ENCODE measurements around the gene ZNF841. TPM values are rescaled to one million over a fixed set of nuclear protein-coding genes. Genes with fewer than 3 reads are reported as not detected.

ZNF841 gene
- total and polyA plus RNA-seq, 4 experiments from 2014 or later: 2.3 to 56.0 (median 26.5) TPM

- H3K9me3 Mint-ChIP-seq: peaks cover 0 to 44% (median 11%) of the 10 kb centered on the region in 8 donors
- ChIA-PET CTCF (ENCODE audit: partially characterized antibody) (interaction anchor here (1.1 to 5.4 kb wide), 6 partner anchors 33 to 102 kb away, joined by 3 to 68 read pairs (median 8); partner anchors contain the start of genes PPP2R1A and ZNF836), POLR2A (ENCODE audit: partially characterized antibody) (interaction anchor here (1.2 to 4.2 kb wide), 4 partner anchors 32 to 98 kb away, joined by 5 to 40 read pairs (median 20); partner anchors contain the start of genes PPP2R1A and ZNF836)
- DNase-seq: no peak
- peaks cover 17 to 19% of the 10 kb centered on the region in 2 donors for H3K36me3 Mint-ChIP-seq
- H3K27me3 Mint-ChIP-seq: no peaks in the 10 kb centered on the region
- Histone ChIP-seq H3K9me3 (ENCODE audit: control insufficient read depth in 1 of 2, low read length in 2 of 2) (peaks cover 0 to 7% of the 10 kb centered on the region in 2 donors), H3K27ac (ENCODE audit: low read depth, low read length) (peak overlapping the region; percentile 75), H3K4me3 (ENCODE audit: low read length in 2 of 2) (peak overlapping the region; percentile 72 to 75), H3K27me3 (ENCODE audit: insufficient read depth, low read length) (no peaks in the 10 kb centered on the region), H3K36me3 (ENCODE audit: insufficient read depth, low read length) (peaks cover 4% of the 10 kb centered on the region), H3K4me1 (ENCODE audit: insufficient read depth, low read length) (peaks cover 18% of the 10 kb centered on the region)
- peaks cover 23 to 39% (median 29%) of the 10 kb centered on the region in 4 donors for H3K4me1 Mint-ChIP-seq
- peak overlapping the region; percentile 90 to 98 (median 96) for H3K4me3 Mint-ChIP-seq
- peak overlapping the region; percentile 91 to 98 (median 94) for H3K27ac Mint-ChIP-seq
- intact Hi-C loops (cut with micrococcal nuclease): loop anchor here (1.0 kb wide), 3 partner anchors 32 to 609 kb away; partner anchors contain the start of gene ZNF836
Observed at GRCh38 chr19:52138983-52139251, 43.4 kb upstream of the ZNF841 start.

- ChIA-PET CTCF (ENCODE audit: partially characterized antibody) (interaction anchor here (1.1 to 5.4 kb wide), 7 partner anchors 33 to 144 kb away, joined by 3 to 68 read pairs (median 7); partner anchors contain the start of genes PPP2R1A and ZNF836), POLR2A (ENCODE audit: partially characterized antibody) (interaction anchor here (1.2 to 3.3 kb wide), 3 partner anchors 33 to 98 kb away, joined by 5 to 20 read pairs (median 19); partner anchors contain the start of gene ZNF836)
- H3K36me3 ChIP-seq (ENCODE audit: insufficient read depth, low read length): peaks cover 4% of the 10 kb centered on the region
- H3K4me1 ChIP-seq (ENCODE audit: insufficient read depth, low read length): peaks cover 18% of the 10 kb centered on the region
- Mint-ChIP-seq H3K27ac (peak overlapping the region in 6 of 7 donors; percentile 91 to 98 (median 93)), H3K4me1 (peaks cover 23 to 42% (median 29%) of the 10 kb centered on the region in 4 donors), H3K27me3 (no peaks in the 10 kb centered on the region), H3K36me3 (peaks cover 20 to 23% of the 10 kb centered on the region in 2 donors), H3K9me3 (peaks cover 0 to 46% (median 13%) of the 10 kb centered on the region in 8 donors), H3K4me3 (peak overlapping the region; percentile 90 to 98 (median 96))
- no peaks in the 10 kb centered on the region for H3K27me3 ChIP-seq (ENCODE audit: insufficient read depth, low read length)
- H3K27ac ChIP-seq (ENCODE audit: low read depth, low read length): peak overlapping the region; percentile 75
- H3K4me3 ChIP-seq (ENCODE audit: low read length in 2 of 2): peak overlapping the region; percentile 72 to 75
- intact Hi-C loops (cut with micrococcal nuclease): no loop called here
- peaks cover 0 to 7% of the 10 kb centered on the region in 2 donors for H3K9me3 ChIP-seq (ENCODE audit: control insufficient read depth in 1 of 2, low read length in 2 of 2)
- DNase-seq: no peak
Observed at GRCh38 chr19:52138278-52138982, 42.9 kb upstream of the ZNF841 start.

GRCh38 chr19:52120286-52120685 is 24.7 kb upstream of the ZNF841 start:
- peaks cover 57% of the 10 kb centered on the region for H3K36me3 ChIP-seq (ENCODE audit: insufficient read depth, low read length)
- no peaks in the 10 kb centered on the region for H3K4me1 ChIP-seq (ENCODE audit: insufficient read depth, low read length)
- H3K27me3 ChIP-seq (ENCODE audit: insufficient read depth, low read length): no peaks in the 10 kb centered on the region
- no peaks in the 10 kb centered on the region for H3K4me1 Mint-ChIP-seq
- H3K9me3 Mint-ChIP-seq: peaks cover 3 to 98% (median 92%) of the 10 kb centered on the region in 8 donors
- POLR2A ChIA-PET (ENCODE audit: partially characterized antibody): no interaction called here
- CTCF ChIA-PET (ENCODE audit: partially characterized antibody): no interaction called here
- no peak overlapping the region for H3K27ac Mint-ChIP-seq
- H3K4me3 ChIP-seq (ENCODE audit: low read length in 2 of 2): no peak overlapping the region
- no peaks in the 10 kb centered on the region for H3K27me3 Mint-ChIP-seq
- intact Hi-C loops (cut with micrococcal nuclease): no loop called here
- peaks cover 19 to 64% of the 10 kb centered on the region in 2 donors for H3K9me3 ChIP-seq (ENCODE audit: control insufficient read depth in 1 of 2, low read length in 2 of 2)
- peaks cover 88 to 97% of the 10 kb centered on the region in 2 donors for H3K36me3 Mint-ChIP-seq
- DNase-seq: no peak
- H3K4me3 Mint-ChIP-seq: no peak overlapping the region
- H3K27ac ChIP-seq (ENCODE audit: low read depth, low read length): no peak overlapping the region

- Histone ChIP-seq H3K27ac (ENCODE audit: low read depth, low read length) (no peak overlapping the region), H3K4me1 (ENCODE audit: insufficient read depth, low read length) (no peaks in the 10 kb centered on the region), H3K27me3 (ENCODE audit: insufficient read depth, low read length) (no peaks in the 10 kb centered on the region), H3K4me3 (ENCODE audit: low read length in 2 of 2) (peak overlapping the region in 1 of 2 donors; percentile 1), H3K9me3 (ENCODE audit: control insufficient read depth in 1 of 2, low read length in 2 of 2) (peaks cover 40 to 93% of the 10 kb centered on the region in 2 donors), H3K36me3 (ENCODE audit: insufficient read depth, low read length) (peaks cover 37% of the 10 kb centered on the region)
- intact Hi-C loops (cut with micrococcal nuclease): no loop called here
- Mint-ChIP-seq H3K27me3 (no peaks in the 10 kb centered on the region), H3K36me3 (peaks cover 62 to 71% of the 10 kb centered on the region in 2 donors), H3K27ac (no peak overlapping the region), H3K4me1 (no peaks in the 10 kb centered on the region), H3K4me3 (no peak overlapping the region), H3K9me3 (peaks cover 3 to 98% (median 96%) of the 10 kb centered on the region in 8 donors)
- ChIA-PET POLR2A (ENCODE audit: partially characterized antibody) (no interaction called here), CTCF (ENCODE audit: partially characterized antibody) (no interaction called here)
- DNase-seq: no peak
Observed at GRCh38 chr19:52115526-52116053, 20.0 kb upstream of the ZNF841 start.

GRCh38 chr19:52114691-52115090 is 19.1 kb upstream of the ZNF841 start:
- Histone ChIP-seq H3K27me3 (ENCODE audit: insufficient read depth, low read length) (no peaks in the 10 kb centered on the region), H3K9me3 (ENCODE audit: control insufficient read depth in 1 of 2, low read length in 2 of 2) (peaks cover 44 to 92% of the 10 kb centered on the region in 2 donors), H3K27ac (ENCODE audit: low read depth, low read length) (no peak overlapping the region), H3K4me1 (ENCODE audit: insufficient read depth, low read length) (no peaks in the 10 kb centered on the region), H3K4me3 (ENCODE audit: low read length in 2 of 2) (peak overlapping the region in 1 of 2 donors; percentile 15), H3K36me3 (ENCODE audit: insufficient read depth, low read length) (peaks cover 32% of the 10 kb centered on the region)
- no peak overlapping the region for H3K4me3 Mint-ChIP-seq
- H3K36me3 Mint-ChIP-seq: peaks cover 56 to 64% of the 10 kb centered on the region in 2 donors
- H3K27me3 Mint-ChIP-seq: no peaks in the 10 kb centered on the region
- H3K9me3 Mint-ChIP-seq: peaks cover 0 to 98% (median 96%) of the 10 kb centered on the region in 8 donors
- H3K4me1 Mint-ChIP-seq: no peaks in the 10 kb centered on the region
- CTCF ChIA-PET (ENCODE audit: partially characterized antibody): no interaction called here
- intact Hi-C loops (cut with micrococcal nuclease): no loop called here
- POLR2A ChIA-PET (ENCODE audit: partially characterized antibody): no interaction called here
- H3K27ac Mint-ChIP-seq: no peak overlapping the region
- no peak for DNase-seq

GRCh38 chr19:52112624-52113023 is 17.1 kb upstream of the ZNF841 start:
- Mint-ChIP-seq H3K36me3 (peaks cover 35 to 43% of the 10 kb centered on the region in 2 donors), H3K9me3 (peaks cover 0 to 97% (median 93%) of the 10 kb centered on the region in 8 donors), H3K27ac (no peak overlapping the region), H3K4me1 (no peaks in the 10 kb centered on the region), H3K4me3 (no peak overlapping the region), H3K27me3 (no peaks in the 10 kb centered on the region)
- DNase-seq: no peak
- Histone ChIP-seq H3K4me3 (ENCODE audit: low read length in 2 of 2) (no peak overlapping the region), H3K27ac (ENCODE audit: low read depth, low read length) (no peak overlapping the region), H3K4me1 (ENCODE audit: insufficient read depth, low read length) (no peaks in the 10 kb centered on the region), H3K36me3 (ENCODE audit: insufficient read depth, low read length) (peaks cover 17% of the 10 kb centered on the region), H3K27me3 (ENCODE audit: insufficient read depth, low read length) (no peaks in the 10 kb centered on the region), H3K9me3 (ENCODE audit: control insufficient read depth in 1 of 2, low read length in 2 of 2) (peaks cover 44 to 82% of the 10 kb centered on the region in 2 donors)
- intact Hi-C loops (cut with micrococcal nuclease): no loop called here
- POLR2A ChIA-PET (ENCODE audit: partially characterized antibody): no interaction called here
- CTCF ChIA-PET (ENCODE audit: partially characterized antibody): no interaction called here

GRCh38 chr19:52110780-52111179 is 15.2 kb upstream of the ZNF841 start:
- Mint-ChIP-seq H3K27me3 (no peaks in the 10 kb centered on the region), H3K4me3 (no peak overlapping the region), H3K4me1 (no peaks in the 10 kb centered on the region), H3K27ac (no peak overlapping the region), H3K9me3 (peaks cover 0 to 97% (median 92%) of the 10 kb centered on the region in 8 donors), H3K36me3 (peaks cover 23 to 38% of the 10 kb centered on the region in 2 donors)
- peak overlapping the region in 1 of 2 donors; percentile 0 for H3K4me3 ChIP-seq (ENCODE audit: low read length in 2 of 2)
- H3K27ac ChIP-seq (ENCODE audit: low read depth, low read length): no peak overlapping the region
- no peaks in the 10 kb centered on the region for H3K27me3 ChIP-seq (ENCODE audit: insufficient read depth, low read length)
- CTCF ChIA-PET (ENCODE audit: partially characterized antibody): no interaction called here
- DNase-seq: no peak
- POLR2A ChIA-PET (ENCODE audit: partially characterized antibody): no interaction called here
- H3K9me3 ChIP-seq (ENCODE audit: control insufficient read depth in 1 of 2, low read length in 2 of 2): peaks cover 30 to 72% of the 10 kb centered on the region in 2 donors
- no peaks in the 10 kb centered on the region for H3K4me1 ChIP-seq (ENCODE audit: insufficient read depth, low read length)
- intact Hi-C loops (cut with micrococcal nuclease): no loop called here
- H3K36me3 ChIP-seq (ENCODE audit: insufficient read depth, low read length): peaks cover 3% of the 10 kb centered on the region

All from CD4-positive, alpha-beta memory T cell (primary cell).